ENCODE results near the gene FOXO3. TPM values are rescaled to one million over a fixed set of nuclear protein-coding genes. Genes with fewer than 3 reads are reported as not detected.

FOXO3 gene
- total RNA-seq, 3 donors from 2014 or later = 107 to 181 (median 155) TPM

- no peaks in the 10 kb centered on the region for H3K36me3 ChIP-seq
- intact Hi-C loops (cut with DNase I; ENCODE audit: low total_unique reads) = no loop called here
- H3K9me3 ChIP-seq = no peaks in the 10 kb centered on the region
- peak overlapping the region; percentile 86 to 92 (median 92) for H3K4me3 ChIP-seq
- no peak for TF ChIP-seq POLR2A (IDR thresholded peaks at IDR 0.05)
- TF ChIP-seq POLR2AphosphoS5 (IDR thresholded peaks at IDR 0.05) = no peak
- TF ChIP-seq CTCF (IDR thresholded peaks at IDR 0.05) = no peak
- no peaks in the 10 kb centered on the region for H3K4me1 ChIP-seq
- peak in 1 of 2 donors; percentile 37 for DNase-seq (ENCODE audit: low spot score in 2 of 2)
- no peaks in the 10 kb centered on the region for H3K27me3 ChIP-seq
- H3K27ac ChIP-seq = peak overlapping the region; percentile 97 to 100
These were observed 3.7 kb upstream of the FOXO3 start for GRCh38 chr6:108556866-108557493.

GRCh38 chr6:108557494-108558371 lies 3.0 kb upstream of the FOXO3 start:
- Histone ChIP-seq H3K4me3 (peak overlapping the region; percentile 86 to 92 (median 92)), H3K36me3 (no peaks in the 10 kb centered on the region), H3K27ac (peak overlapping the region; percentile 97 to 100), H3K4me1 (no peaks in the 10 kb centered on the region), H3K9me3 (no peaks in the 10 kb centered on the region), H3K27me3 (no peaks in the 10 kb centered on the region)
- DNase-seq (ENCODE audit: low spot score in 2 of 2) = peak; percentile 75 to 76
- TF ChIP-seq POLR2AphosphoS5 (IDR thresholded peaks at IDR 0.05) (peak in 1 of 3 donors; percentile 20), POLR2A (IDR thresholded peaks at IDR 0.05) (no peak)
- intact Hi-C loops (cut with DNase I; ENCODE audit: low total_unique reads) = no loop called here

GRCh38 chr6:108558372-108559096 lies 2.2 kb upstream of the FOXO3 start:
- no peaks in the 10 kb centered on the region for H3K36me3 ChIP-seq
- no peaks in the 10 kb centered on the region for H3K4me1 ChIP-seq
- H3K27me3 ChIP-seq = no peaks in the 10 kb centered on the region
- H3K27ac ChIP-seq = peak overlapping the region; percentile 97 to 100
- intact Hi-C loops (cut with DNase I; ENCODE audit: low total_unique reads) = no loop called here
- H3K9me3 ChIP-seq = no peaks in the 10 kb centered on the region
- peak; percentile 75 to 90 (median 88) for TF ChIP-seq POLR2AphosphoS5 (IDR thresholded peaks at IDR 0.05)
- TF ChIP-seq POLR2A (IDR thresholded peaks at IDR 0.05) = peak; percentile 52
- TF ChIP-seq CTCF (IDR thresholded peaks at IDR 0.05) = no peak
- H3K4me3 ChIP-seq = peak overlapping the region; percentile 86 to 92 (median 92)
- peak; percentile 99 for DNase-seq (ENCODE audit: low spot score in 2 of 2)

GRCh38 chr6:108559097-108559883 lies 1.4 kb upstream of the FOXO3 start:
- DNase-seq (ENCODE audit: low spot score in 2 of 2) = peak; percentile 89 to 94
- Histone ChIP-seq H3K4me1 (no peaks in the 10 kb centered on the region), H3K27me3 (no peaks in the 10 kb centered on the region), H3K4me3 (peak overlapping the region; percentile 86 to 92 (median 92)), H3K36me3 (no peaks in the 10 kb centered on the region), H3K27ac (peak overlapping the region; percentile 97 to 100), H3K9me3 (no peaks in the 10 kb centered on the region)
- intact Hi-C loops (cut with DNase I; ENCODE audit: low total_unique reads) = no loop called here
- TF ChIP-seq POLR2AphosphoS5 (IDR thresholded peaks at IDR 0.05) (peak; percentile 79 to 92 (median 91)), POLR2A (IDR thresholded peaks at IDR 0.05) (peak; percentile 76), CTCF (IDR thresholded peaks at IDR 0.05) (peak in 1 of 3 donors; percentile 7)

All from breast epithelium (tissue), 4 donors.